HFFc6 (cell line): ENCODE data around the gene SCAF4. TPM values are rescaled to one million over a fixed set of nuclear protein-coding genes. Genes with fewer than 3 reads are reported as not detected.

Source experiments
- DNase-seq: peaks from one replicate; pipeline ENCODE4 v3.0.0-alpha.2; 2018
- H3K27ac Mint-ChIP-seq: 2 replicates; pipeline ENCODE4 v1.8.0; 2020; ENCODE audit warnings: mild to moderate bottlenecking, mixed read lengths
- H3K27me3 Mint-ChIP-seq: 2 replicates; pipeline ENCODE4 v1.8.0; 2021; ENCODE audit warnings: mild to moderate bottlenecking, moderate library complexity, mixed read lengths; ENCODE audit not compliant: insufficient read depth
- H3K36me3 Mint-ChIP-seq: 2 replicates; pipeline ENCODE4 v1.8.0; 2021; ENCODE audit warnings: low read depth, mixed read lengths
- H3K4me1 Mint-ChIP-seq: 2 replicates; pipeline ENCODE4 v1.8.0; 2020; ENCODE audit warnings: low read depth, mixed read lengths
- H3K4me3 Mint-ChIP-seq: 2 replicates; pipeline ENCODE4 v1.8.0; 2020; ENCODE audit warnings: mild to moderate bottlenecking, moderate library complexity, mixed read lengths
- H3K9me3 Mint-ChIP-seq: 2 replicates; pipeline ENCODE4 v1.8.0; 2020; ENCODE audit warnings: mild to moderate bottlenecking, mixed read lengths
- total RNA-seq, 6 experiments: library from RNA; stranded (reverse); fragmentation: NEBNext Ultra II Directional; extraction: Animal tissue kit (Norgen Biotek cat#: 25700); gene quantifications; 2 replicates in 1 of 6; 3 replicates in 5 of 6; pipeline ENCODE4 v1.2.3, GENCODE V29; 2021
- TF ChIP-seq, protein P1 (sequence below): fragments of 200-600 bp; sonication (generic); IDR thresholded peaks from 2 replicates; pipeline ENCODE4 v1.5.0; 2021; ENCODE audit warnings: antibody characterized with exemption, mild to moderate bottlenecking

The SCAF4 gene
- total RNA-seq, 6 experiments from 2014 or later: 21.8 to 28.4 (median 26.3) TPM

DNA sequence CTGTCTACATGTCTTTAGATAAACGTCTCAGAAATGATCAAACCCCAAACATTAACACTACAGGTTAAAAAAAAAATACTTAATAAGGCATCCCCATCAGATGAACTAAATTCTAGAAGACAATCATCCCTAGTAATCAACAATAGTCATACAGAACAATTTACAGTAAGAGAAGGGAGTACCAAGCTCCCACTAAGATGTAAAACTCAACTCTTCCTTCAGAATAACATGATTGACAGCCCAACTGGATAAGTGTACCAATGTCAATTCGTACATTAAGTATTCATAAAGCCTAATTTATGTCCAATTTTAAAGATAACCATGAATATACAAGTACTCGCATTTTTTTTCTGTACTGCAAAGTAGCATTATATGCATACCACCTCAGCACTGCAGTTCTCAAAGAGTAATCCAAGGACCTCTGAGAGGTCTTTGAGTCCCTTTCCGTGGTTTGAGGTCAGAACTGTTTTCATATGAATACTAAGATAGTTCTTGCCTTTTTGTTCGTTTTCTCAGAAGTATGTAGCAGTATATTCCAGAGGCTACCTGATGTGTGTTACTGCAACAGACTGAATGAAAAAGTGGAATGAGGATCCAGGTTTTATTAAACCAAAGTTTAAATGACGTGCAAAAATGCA, 6.6 kb downstream of the SCAF4 start:
- peaks cover 26% of the 10 kb centered on the region for H3K4me1 Mint-ChIP-seq
- no peaks in the 10 kb centered on the region; the same call in 1 of the 2 replicates for H3K36me3 Mint-ChIP-seq
- no peak overlapping the region for H3K4me3 Mint-ChIP-seq
- no peaks in the 10 kb centered on the region for H3K27me3 Mint-ChIP-seq
- H3K27ac Mint-ChIP-seq: no peak overlapping the region
- TF ChIP-seq, protein P1, sequence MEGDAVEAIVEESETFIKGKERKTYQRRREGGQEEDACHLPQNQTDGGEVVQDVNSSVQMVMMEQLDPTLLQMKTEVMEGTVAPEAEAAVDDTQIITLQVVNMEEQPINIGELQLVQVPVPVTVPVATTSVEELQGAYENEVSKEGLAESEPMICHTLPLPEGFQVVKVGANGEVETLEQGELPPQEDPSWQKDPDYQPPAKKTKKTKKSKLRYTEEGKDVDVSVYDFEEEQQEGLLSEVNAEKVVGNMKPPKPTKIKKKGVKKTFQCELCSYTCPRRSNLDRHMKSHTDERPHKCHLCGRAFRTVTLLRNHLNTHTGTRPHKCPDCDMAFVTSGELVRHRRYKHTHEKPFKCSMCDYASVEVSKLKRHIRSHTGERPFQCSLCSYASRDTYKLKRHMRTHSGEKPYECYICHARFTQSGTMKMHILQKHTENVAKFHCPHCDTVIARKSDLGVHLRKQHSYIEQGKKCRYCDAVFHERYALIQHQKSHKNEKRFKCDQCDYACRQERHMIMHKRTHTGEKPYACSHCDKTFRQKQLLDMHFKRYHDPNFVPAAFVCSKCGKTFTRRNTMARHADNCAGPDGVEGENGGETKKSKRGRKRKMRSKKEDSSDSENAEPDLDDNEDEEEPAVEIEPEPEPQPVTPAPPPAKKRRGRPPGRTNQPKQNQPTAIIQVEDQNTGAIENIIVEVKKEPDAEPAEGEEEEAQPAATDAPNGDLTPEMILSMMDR: no peak
- no peak for DNase-seq
- H3K9me3 Mint-ChIP-seq: no peaks in the 10 kb centered on the region

GRCh38 chr21:31724552-31724951, 7.4 kb downstream of the SCAF4 start:
- no peak for DNase-seq
- no peak overlapping the region for H3K27ac Mint-ChIP-seq
- H3K4me1 Mint-ChIP-seq: peaks cover 26% of the 10 kb centered on the region
- no peaks in the 10 kb centered on the region; the same call in 1 of the 2 replicates for H3K36me3 Mint-ChIP-seq
- no peak overlapping the region for H3K4me3 Mint-ChIP-seq
- TF ChIP-seq, protein P1: no peak
- H3K27me3 Mint-ChIP-seq: no peaks in the 10 kb centered on the region
- H3K9me3 Mint-ChIP-seq: no peaks in the 10 kb centered on the region

- Mint-ChIP-seq H3K27me3 (no peaks in the 10 kb centered on the region), H3K36me3 (no peaks in the 10 kb centered on the region), H3K27ac (no peak overlapping the region), H3K9me3 (no peaks in the 10 kb centered on the region), H3K4me3 (no peak overlapping the region), H3K4me1 (peaks cover 40% of the 10 kb centered on the region)
- TF ChIP-seq, protein P1: no peak
- no peak for DNase-seq
Observed at GRCh38 chr21:31721381-31721780, 10.5 kb downstream of the SCAF4 start.

GRCh38 chr21:31720739-31721138, 11.2 kb downstream of the SCAF4 start:
- H3K27ac Mint-ChIP-seq: no peak overlapping the region
- no peak for DNase-seq
- no peaks in the 10 kb centered on the region for H3K27me3 Mint-ChIP-seq
- H3K9me3 Mint-ChIP-seq: no peaks in the 10 kb centered on the region
- TF ChIP-seq, protein P1: no peak
- no peaks in the 10 kb centered on the region for H3K36me3 Mint-ChIP-seq
- no peak overlapping the region for H3K4me3 Mint-ChIP-seq
- H3K4me1 Mint-ChIP-seq: peaks cover 46% of the 10 kb centered on the region

DNA sequence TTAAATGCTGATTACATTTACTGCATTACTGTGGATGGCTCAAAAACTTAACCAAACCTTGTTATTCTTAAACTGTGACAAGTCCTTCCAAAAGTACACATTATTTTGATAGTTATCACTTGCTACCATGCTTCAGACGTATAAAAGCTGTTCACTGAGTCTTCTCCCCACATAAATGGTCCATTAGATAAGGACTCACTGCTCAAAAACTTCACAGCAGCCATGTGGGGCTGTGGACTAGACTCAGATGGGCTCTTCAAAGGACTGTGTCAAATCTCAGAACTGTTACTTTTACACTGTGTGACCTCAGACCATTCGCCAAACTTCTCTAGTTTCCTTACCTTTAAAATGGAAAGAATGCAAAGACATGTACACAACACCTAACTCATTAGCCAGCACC, 11.6 kb downstream of the SCAF4 start:
- H3K36me3 Mint-ChIP-seq: no peaks in the 10 kb centered on the region
- peaks cover 49% of the 10 kb centered on the region for H3K4me1 Mint-ChIP-seq
- H3K9me3 Mint-ChIP-seq: no peaks in the 10 kb centered on the region
- no peak for DNase-seq
- H3K27ac Mint-ChIP-seq: no peak overlapping the region
- H3K27me3 Mint-ChIP-seq: no peaks in the 10 kb centered on the region
- H3K4me3 Mint-ChIP-seq: no peak overlapping the region
- TF ChIP-seq, protein P1: no peak

GRCh38 chr21:31716106-31716505, 15.8 kb downstream of the SCAF4 start:
- H3K27ac Mint-ChIP-seq: peak overlapping the region; percentile 61
- DNase-seq: no peak
- no peaks in the 10 kb centered on the region for H3K27me3 Mint-ChIP-seq
- TF ChIP-seq, protein P1: no peak
- H3K4me1 Mint-ChIP-seq: peaks cover 71% of the 10 kb centered on the region
- no peaks in the 10 kb centered on the region for H3K9me3 Mint-ChIP-seq
- H3K4me3 Mint-ChIP-seq: no peak overlapping the region
- H3K36me3 Mint-ChIP-seq: no peaks in the 10 kb centered on the region
